ENCODE results near the gene FGF10.

GRCh38 chr5:44278469-44278868 lies 110.8 kb downstream of the FGF10 start:
- TF ChIP-seq SMC3 (IDR thresholded peaks at IDR 0.05) (no peak), CTCF (IDR thresholded peaks at IDR 0.05) (no peak), RNF2 (IDR thresholded peaks at IDR 0.05; ENCODE audit: borderline replicate concordance, low read depth) (no peak), HOXB13 (CRISPR knock-in tag; IDR thresholded peaks at IDR 0.05; ENCODE audit: low read depth) (no peak), RAD21 (conservative IDR thresholded peaks at IDR 0.05 in 1 of 2, IDR thresholded peaks at IDR 0.05 in 1 of 2) (no peak), USF2 (IDR thresholded peaks at IDR 0.05) (no peak), ESRRA (IDR thresholded peaks at IDR 0.05; ENCODE audit: borderline replicate concordance, low read length) (no peak), SREBF2 (IDR thresholded peaks at IDR 0.05) (no peak), JUNB (IDR thresholded peaks at IDR 0.05) (no peak)
